H9 (cell line): ENCODE results near the gene WIPF1. TPM values are rescaled to one million over a fixed set of nuclear protein-coding genes. Genes with fewer than 3 reads are reported as not detected.

ENCODE experiments used
- DNase-seq: peaks from one replicate; pipeline ENCODE4 v3.0.0-alpha.2; 2017
- H2AFZ ChIP-seq: one replicate; pipeline ENCODE4 v1.6.1; 2013; ENCODE audit warnings: mild to moderate bottlenecking, low read length, control low read depth, moderate library complexity
- H2AK5ac ChIP-seq: 2 replicates; pipeline ENCODE4 v1.6.1; 2013; ENCODE audit warnings: low read length, control low read depth, mixed read lengths; ENCODE audit not compliant: insufficient read length
- H2BK120ac ChIP-seq: one replicate; pipeline ENCODE4 v1.6.1; 2013; ENCODE audit warnings: low read depth, mild to moderate bottlenecking, low read length, control low read depth, inconsistent platforms; ENCODE audit not compliant: poor library complexity, severe bottlenecking
- H2BK12ac ChIP-seq: 2 replicates; pipeline ENCODE4 v1.6.1; 2013; ENCODE audit warnings: low read length, control low read depth, mixed read lengths, low read depth; ENCODE audit not compliant: insufficient read length
- H2BK15ac ChIP-seq: 2 replicates; pipeline ENCODE4 v1.6.1; 2013; ENCODE audit warnings: low read depth, low read length, control low read depth
- H2BK20ac ChIP-seq: one replicate; pipeline ENCODE4 v1.6.1; 2013; ENCODE audit warnings: low read depth, mild to moderate bottlenecking, low read length, control low read depth, inconsistent platforms; ENCODE audit not compliant: poor library complexity, severe bottlenecking
- H2BK5ac ChIP-seq: 2 replicates; pipeline ENCODE4 v1.6.1; 2013; ENCODE audit warnings: low read length, control low read depth, mixed read lengths; ENCODE audit not compliant: insufficient read length
- H3K14ac ChIP-seq: 2 replicates; pipeline ENCODE4 v1.6.1; 2013; ENCODE audit warnings: low read length, control low read depth; ENCODE audit not compliant: insufficient read depth
- H3K18ac ChIP-seq: 2 replicates; pipeline ENCODE4 v1.6.1; 2013; ENCODE audit warnings: low read depth, mild to moderate bottlenecking, mixed read lengths, low read length, control low read depth; ENCODE audit not compliant: insufficient read length
- H3K23ac ChIP-seq: 2 replicates; pipeline ENCODE4 v1.6.1; 2013; ENCODE audit warnings: low read length, control low read depth, mixed read lengths, low read depth; ENCODE audit not compliant: insufficient read length
- H3K23me2 ChIP-seq: 2 replicates; pipeline ENCODE4 v1.6.1; 2013; ENCODE audit warnings: low read depth, mild to moderate bottlenecking, mixed read lengths, low read length, control low read depth; ENCODE audit not compliant: insufficient read length, poor library complexity, severe bottlenecking
- H3K27ac ChIP-seq: 2 replicates; pipeline ENCODE4 v1.5.1; 2013; ENCODE audit warnings: low read length, control low read depth, mixed read lengths, low read depth; ENCODE audit not compliant: insufficient read length
- H3K27me3 ChIP-seq: 2 replicates; pipeline ENCODE4 v1.6.1; 2013; ENCODE audit warnings: low read length, control low read depth, inconsistent platforms; ENCODE audit not compliant: insufficient read depth
- H3K4ac ChIP-seq: 2 replicates; pipeline ENCODE4 v1.6.1; 2013; ENCODE audit warnings: low read depth, mild to moderate bottlenecking, control low read depth, inconsistent platforms, low read length, moderate library complexity
- H3K4me1 ChIP-seq: 2 replicates; pipeline ENCODE4 v1.6.1; 2013; ENCODE audit warnings: low read length, control low read depth, inconsistent platforms; ENCODE audit not compliant: insufficient read depth
- H3K4me2 ChIP-seq: 2 replicates; pipeline ENCODE4 v1.6.1; 2013; ENCODE audit warnings: low read length, control low read depth, mixed read lengths; ENCODE audit not compliant: insufficient read length, insufficient read depth
- H3K56ac ChIP-seq: 2 replicates; pipeline ENCODE4 v1.6.1; 2013; ENCODE audit warnings: low read depth, mild to moderate bottlenecking, mixed read lengths, low read length, control low read depth; ENCODE audit not compliant: insufficient read length
- H3K79me1 ChIP-seq: 2 replicates; pipeline ENCODE4 v1.6.1; 2013; ENCODE audit warnings: low read depth, mild to moderate bottlenecking, moderate library complexity, low read length, control low read depth, inconsistent platforms; ENCODE audit not compliant: insufficient read depth, poor library complexity, severe bottlenecking
- H3K79me2 ChIP-seq: 2 replicates; pipeline ENCODE4 v1.6.1; 2013; ENCODE audit warnings: low read length, control low read depth, inconsistent platforms; ENCODE audit not compliant: insufficient read depth
- H3K9ac ChIP-seq: 2 replicates; pipeline ENCODE4 v1.6.1; 2013; ENCODE audit warnings: low read length, control low read depth, mixed read lengths; ENCODE audit not compliant: insufficient read length; ENCODE audit errors: extremely low read depth
- H3K9me3 ChIP-seq: one replicate; pipeline ENCODE4 v1.6.1; 2013; ENCODE audit warnings: low read depth, low read length, inconsistent platforms; ENCODE audit not compliant: control insufficient read depth
- H3T11ph ChIP-seq: one replicate; pipeline ENCODE4 v1.6.1; 2013; ENCODE audit warnings: mild to moderate bottlenecking, low read length, control low read depth, inconsistent platforms
- H4K20me1 ChIP-seq: one replicate; pipeline ENCODE4 v1.6.1; 2013; ENCODE audit not compliant: control insufficient read depth, insufficient read length, insufficient read depth
- H4K5ac ChIP-seq: 2 replicates; pipeline ENCODE4 v1.6.1; 2013; ENCODE audit warnings: low read depth, mild to moderate bottlenecking, mixed read lengths, low read length, control low read depth; ENCODE audit not compliant: insufficient read length
- H4K8ac ChIP-seq: replicated peaks from 2 replicates; pipeline ENCODE4 v1.6.1; 2013; ENCODE audit warnings: low read length, control low read depth, mixed read lengths, low read depth; ENCODE audit not compliant: insufficient read length
- H4K91ac ChIP-seq: 2 replicates; pipeline ENCODE4 v1.6.1; 2013; ENCODE audit warnings: low read depth, mild to moderate bottlenecking, moderate library complexity, mixed read lengths, low read length, control low read depth; ENCODE audit not compliant: insufficient read length
- H3K27ac Mint-ChIP-seq, 3 experiments: 2 replicates in 2 of 3; 3 replicates in 1 of 3; pipeline ENCODE4 v1.8.0; 2020 to 2021; ENCODE audit warnings: mixed read lengths in 3 of 3, mild to moderate bottlenecking in 1 of 3, moderate library complexity in 1 of 3
- H3K27me3 Mint-ChIP-seq: 2 replicates; pipeline ENCODE4 v1.8.0; 2021; ENCODE audit warnings: low read depth, mild to moderate bottlenecking, moderate library complexity, mixed read lengths
- H3K36me3 Mint-ChIP-seq, 3 experiments: 2 replicates in 2 of 3; 3 replicates in 1 of 3; pipeline ENCODE4 v1.8.0; 2020 to 2021; ENCODE audit warnings: low read depth in 3 of 3, mixed read lengths in 3 of 3; ENCODE audit not compliant: insufficient read depth in 1 of 3
- H3K4me1 Mint-ChIP-seq, 2 experiments: 2 replicates each; pipeline ENCODE4 v1.8.0; 2020; ENCODE audit warnings: mixed read lengths in 2 of 2
- H3K4me3 Mint-ChIP-seq, 2 experiments: 2 replicates in 1 of 2; 3 replicates in 1 of 2; pipeline ENCODE4 v1.8.0; 2020 to 2021; ENCODE audit warnings: mild to moderate bottlenecking in 2 of 2, mixed read lengths in 2 of 2, moderate library complexity in 1 of 2
- H3K9me3 Mint-ChIP-seq, 2 experiments: 2 replicates in 1 of 2; 3 replicates in 1 of 2; pipeline ENCODE4 v1.8.0; 2020; ENCODE audit warnings: mild to moderate bottlenecking in 2 of 2, mixed read lengths in 2 of 2, moderate library complexity in 1 of 2
- CTCF ChIP-seq: fragments of 200-600 bp; sonication (generic); conservative IDR thresholded peaks from 3 replicates; pipeline ENCODE4 v1.8.0; 2021; ENCODE audit warnings: antibody characterized with exemption, mild to moderate bottlenecking
- WGBS: extraction: QIAGEN DNeasy Blood & Tissue Kit; methylation state at CpG from one replicate; pipeline ENCODE4 v1.1.7; 2013; ENCODE audit warnings: missing lambda C conversion rate, low lambda C conversion rate, mixed read lengths; ENCODE audit not compliant: insufficient read length; ENCODE audit errors: extremely low coverage; 5-methylcytosine and 5-hydroxymethylcytosine counted together
- total RNA-seq: library from RNA; stranded (reverse); gene quantifications from 2 replicates; pipeline ENCODE4 v1.2.1, GENCODE V29; 2021

Gene WIPF1
- total RNA-seq, 1 experiment from 2014 or later = 5.1 TPM

DNA sequence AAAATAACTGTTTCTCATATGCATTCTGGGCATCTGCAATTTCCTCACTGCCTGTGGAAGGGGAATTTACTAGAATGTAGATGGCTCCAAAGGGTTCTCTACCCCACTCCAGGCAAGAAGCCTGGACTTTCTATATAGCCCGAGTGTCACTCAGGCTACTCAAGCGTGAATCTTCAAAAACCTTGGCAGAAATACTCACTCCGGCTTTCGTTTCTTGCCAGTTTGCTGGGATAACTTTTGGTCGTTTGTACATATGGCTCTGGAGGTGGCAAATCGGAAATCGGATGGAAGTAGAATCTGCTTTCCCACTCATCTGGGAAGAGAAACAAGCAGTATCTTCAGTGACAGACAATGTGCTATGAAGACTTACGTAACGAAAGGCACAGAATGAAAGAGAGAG, 30.7 kb downstream of the WIPF1 start:
- Mint-ChIP-seq H3K27me3 (no peaks in the 10 kb centered on the region), H3K27ac (no peak overlapping the region), H3K4me3 (no peak overlapping the region), H3K9me3 (no peaks in the 10 kb centered on the region), H3K4me1 (peaks cover 0 to 4% of the 10 kb centered on the region in 2 experiments; a peak in 1 of 4 replicates), H3K36me3 (peaks cover 2 to 6% (median 5%) of the 10 kb centered on the region in 3 experiments; a peak in 6 of 7 replicates)
- no peak for TF ChIP-seq CTCF
- no peak overlapping the region for H2AFZ ChIP-seq
- no peak overlapping the region for H2BK12ac ChIP-seq
- no peak overlapping the region for H3K9ac ChIP-seq
- H3K9me3 ChIP-seq = no peaks in the 10 kb centered on the region
- no peaks in the 10 kb centered on the region for H3K27me3 ChIP-seq
- no peaks in the 10 kb centered on the region for H4K20me1 ChIP-seq
- no peak overlapping the region for H4K5ac ChIP-seq
- H3K56ac ChIP-seq = no peak overlapping the region
- no peak overlapping the region for H3T11ph ChIP-seq
- no peak overlapping the region for H2AK5ac ChIP-seq
- H3K4me1 ChIP-seq = no peaks in the 10 kb centered on the region; the same call in 1 of the 2 replicates
- no peak overlapping the region for H3K14ac ChIP-seq
- no peak for DNase-seq
- no peak overlapping the region for H3K4ac ChIP-seq
- no peak overlapping the region for H4K8ac ChIP-seq
- no peak overlapping the region for H2BK20ac ChIP-seq
- no peak overlapping the region for H3K27ac ChIP-seq
- H3K23me2 ChIP-seq = no peaks in the 10 kb centered on the region
- H3K79me1 ChIP-seq = no peaks in the 10 kb centered on the region
- WGBS = no CpG with 5 or more reads among the region's 9 CpGs
- no peak overlapping the region for H2BK5ac ChIP-seq
- H3K18ac ChIP-seq = no peak overlapping the region
- no peak overlapping the region for H3K4me2 ChIP-seq
- H3K79me2 ChIP-seq = no peaks in the 10 kb centered on the region
- no peak overlapping the region for H3K23ac ChIP-seq
- H2BK120ac ChIP-seq = no peak overlapping the region
- H4K91ac ChIP-seq = no peak overlapping the region
- no peak overlapping the region for H2BK15ac ChIP-seq
